Vagina (tissue), 2 donors: ENCODE measurements around the gene HHATL. TPM values are rescaled to one million over a fixed set of nuclear protein-coding genes. Genes with fewer than 3 reads are reported as not detected.
"Not testable (repeated sequence)": the region's sequence is repeated elsewhere in the genome, so short reads cannot be mapped to it uniquely, and the experiment has no call there.

Experiments
- DNase-seq, 2 donors: peaks; one replicate each; pipeline ENCODE4 v3.0.0-alpha.2; 2017; ENCODE audit errors: extremely low spot score in 2 of 2
- H3K27ac ChIP-seq: fragments of 200-600 bp; sonication (generic); one replicate; pipeline ENCODE4 v1.5.1; 2019
- H3K27me3 ChIP-seq: fragments of 200-600 bp; sonication (generic); one replicate; pipeline ENCODE4 v1.5.1; 2019
- H3K36me3 ChIP-seq, 2 donors: fragments of 200-600 bp; sonication (generic); one replicate each; pipeline ENCODE4 v1.5.1; 2017 to 2019
- H3K4me1 ChIP-seq: fragments of 200-600 bp; sonication (generic); one replicate; pipeline ENCODE4 v1.5.1; 2019
- H3K4me3 ChIP-seq, 2 donors: fragments of 200-600 bp; sonication (generic); 1 replicate in 1 of 2; 2 replicates in 1 of 2; pipeline ENCODE4 v1.5.1; 2016 to 2019
- H3K9me3 ChIP-seq: fragments of 200-600 bp; sonication (generic); one replicate; pipeline ENCODE4 v1.5.1; 2019
- CTCF ChIP-seq, 3 experiments: fragments of 450-650 bp in 2 of 3; fragments of 200-600 bp in 1 of 3; sonication (generic) in 1 of 3; IDR thresholded peaks; one replicate each; pipeline ENCODE4 v1.5.1; 2017 to 2019; ENCODE audit warnings: antibody characterized with exemption in 3 of 3, mild to moderate bottlenecking in 2 of 3, moderate library complexity in 2 of 3
- POLR2A ChIP-seq, 2 donors: fragments of 450-650 bp; IDR thresholded peaks; one replicate each; pipeline ENCODE4 v1.6.1; 2017; ENCODE audit warnings: antibody characterized with exemption in 2 of 2, mild to moderate bottlenecking in 2 of 2, moderate library complexity in 2 of 2
- POLR2AphosphoS5 ChIP-seq, 2 donors: sonication (generic); formaldehyde crosslinking; IDR thresholded peaks; one replicate each; pipeline ENCODE4 v1.9.0; 2017; ENCODE audit warnings: antibody characterized with exemption in 2 of 2, mild to moderate bottlenecking in 2 of 2, low read depth in 1 of 2; ENCODE audit not compliant: insufficient read depth in 1 of 2
- intact Hi-C: fragments of 100-400 bp; cut with DNase I; formaldehyde crosslinking; loops from one replicate; pipeline ENCODE4 v1.15.1; 2023
- total RNA-seq: library from RNA; depleted of rRNA; stranded (reverse); fragments of >200 nt; gene quantifications from one replicate; pipeline ENCODE4 v1.2.3, GENCODE V29; 2016

The HHATL gene
- total RNA-seq, 1 donor from 2014 or later = not detected

- H3K4me1 ChIP-seq = peaks cover 4% of the 10 kb centered on the region
- intact Hi-C loops = no loop called here
- peak in 1 of 2 donors; percentile 34 for DNase-seq
- no peak overlapping the region for H3K4me3 ChIP-seq
- no peaks in the 10 kb centered on the region for H3K27me3 ChIP-seq
- no peaks in the 10 kb centered on the region for H3K36me3 ChIP-seq
- H3K27ac ChIP-seq = no peak overlapping the region
- no peaks in the 10 kb centered on the region for H3K9me3 ChIP-seq
- TF ChIP-seq POLR2A (IDR thresholded peaks at IDR 0.05) (no peak), POLR2AphosphoS5 (IDR thresholded peaks at IDR 0.05; ENCODE audit: insufficient read depth in 1 of 2, low read depth in 1 of 2) (no peak), CTCF (IDR thresholded peaks at IDR 0.05) (no peak)
These were observed 25.5 kb upstream of the HHATL start for GRCh38 chr3:42728056-42728455.

- TF ChIP-seq POLR2A (IDR thresholded peaks at IDR 0.05) (no peak), POLR2AphosphoS5 (IDR thresholded peaks at IDR 0.05; ENCODE audit: insufficient read depth in 1 of 2, low read depth in 1 of 2) (no peak), CTCF (IDR thresholded peaks at IDR 0.05) (no peak)
- DNase-seq = no peak
- no peak overlapping the region for H3K4me3 ChIP-seq
- intact Hi-C loops = no loop called here
- H3K27ac ChIP-seq = no peak overlapping the region
- H3K9me3 ChIP-seq = no peaks in the 10 kb centered on the region
- H3K4me1 ChIP-seq = peaks cover 4% of the 10 kb centered on the region
- no peaks in the 10 kb centered on the region for H3K27me3 ChIP-seq
- H3K36me3 ChIP-seq = no peaks in the 10 kb centered on the region
These were observed 22.9 kb upstream of the HHATL start for GRCh38 chr3:42725454-42725853.

- Histone ChIP-seq H3K27me3 (no peaks in the 10 kb centered on the region), H3K9me3 (no peaks in the 10 kb centered on the region), H3K27ac (no peak overlapping the region), H3K4me1 (peaks cover 3% of the 10 kb centered on the region), H3K4me3 (no peak overlapping the region), H3K36me3 (no peaks in the 10 kb centered on the region)
- DNase-seq = no peak
- intact Hi-C loops = no loop called here
- no peak for TF ChIP-seq POLR2A (IDR thresholded peaks at IDR 0.05)
- no peak for TF ChIP-seq POLR2AphosphoS5 (IDR thresholded peaks at IDR 0.05; ENCODE audit: insufficient read depth in 1 of 2, low read depth in 1 of 2)
- no peak for TF ChIP-seq CTCF (IDR thresholded peaks at IDR 0.05)
These were observed 20.6 kb upstream of the HHATL start for GRCh38 chr3:42723219-42723618.

- H3K4me1 ChIP-seq, DNase-seq, H3K27ac ChIP-seq, H3K4me3 ChIP-seq, H3K9me3 ChIP-seq, H3K36me3 ChIP-seq, intact Hi-C loops, H3K27me3 ChIP-seq: not testable (repeated sequence)
These were observed 19.8 kb upstream of the HHATL start for GRCh38 chr3:42722442-42722841.

GRCh38 chr3:42721690-42722089 lies 19.1 kb upstream of the HHATL start:
- Histone ChIP-seq H3K27me3 (no peaks in the 10 kb centered on the region), H3K9me3 (no peaks in the 10 kb centered on the region), H3K27ac (peak overlapping the region; percentile 23), H3K4me1 (no peaks in the 10 kb centered on the region), H3K4me3 (no peak overlapping the region), H3K36me3 (no peaks in the 10 kb centered on the region)
- DNase-seq = no peak
- TF ChIP-seq POLR2AphosphoS5 (IDR thresholded peaks at IDR 0.05; ENCODE audit: insufficient read depth in 1 of 2, low read depth in 1 of 2) (no peak), CTCF (IDR thresholded peaks at IDR 0.05) (no peak), POLR2A (IDR thresholded peaks at IDR 0.05) (no peak)
- intact Hi-C loops = no loop called here

- intact Hi-C loops = no loop called here
- Histone ChIP-seq H3K36me3 (no peaks in the 10 kb centered on the region), H3K27me3 (no peaks in the 10 kb centered on the region), H3K4me1 (no peaks in the 10 kb centered on the region), H3K27ac (no peak overlapping the region), H3K4me3 (no peak overlapping the region), H3K9me3 (no peaks in the 10 kb centered on the region)
- DNase-seq = no peak
- TF ChIP-seq CTCF (IDR thresholded peaks at IDR 0.05) = no peak
- no peak for TF ChIP-seq POLR2AphosphoS5 (IDR thresholded peaks at IDR 0.05; ENCODE audit: insufficient read depth in 1 of 2, low read depth in 1 of 2)
- no peak for TF ChIP-seq POLR2A (IDR thresholded peaks at IDR 0.05)
These were observed 17.5 kb upstream of the HHATL start for GRCh38 chr3:42720126-42720525.
